ENCODE results near the gene NHP2.
"Not testable (repeated sequence)": the region's sequence is repeated elsewhere in the genome, so short reads cannot be mapped to it uniquely, and the experiment has no call there.

The NHP2 gene

DNA sequence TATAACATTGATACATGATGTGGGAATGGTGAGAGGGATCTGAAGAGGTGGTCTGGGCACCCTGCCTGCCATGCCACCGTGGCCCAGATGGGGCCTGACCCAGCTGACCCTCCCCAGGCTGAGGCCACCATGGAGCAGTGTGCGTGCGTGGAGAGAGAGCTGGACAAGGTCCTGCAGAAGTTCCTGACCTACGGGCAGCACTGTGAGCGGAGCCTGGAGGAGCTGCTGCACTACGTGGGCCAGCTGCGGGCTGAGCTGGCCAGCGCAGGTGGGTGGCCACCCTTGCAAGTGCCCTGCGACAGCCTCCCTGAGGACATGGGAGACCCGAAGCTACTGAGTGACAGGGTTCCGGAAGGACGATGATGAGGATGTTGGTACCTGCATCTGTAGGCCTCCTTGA is 15.7 kb downstream of the NHP2 start:
- Histone ChIP-seq H3K36me3 (ENCODE audit: insufficient read depth, low read length) (peaks cover 47% of the 10 kb centered on the region), H2AFZ (ENCODE audit: low read depth, low read length) (no peak overlapping the region), H3K4me1 (ENCODE audit: insufficient read depth, low read length) (no peaks in the 10 kb centered on the region), H3K9me3 (ENCODE audit: low read length) (no peaks in the 10 kb centered on the region), H3K27me3 (ENCODE audit: insufficient read depth, low read length) (no peaks in the 10 kb centered on the region), H3K4me3 (ENCODE audit: low read length) (no peak overlapping the region)

DNA sequence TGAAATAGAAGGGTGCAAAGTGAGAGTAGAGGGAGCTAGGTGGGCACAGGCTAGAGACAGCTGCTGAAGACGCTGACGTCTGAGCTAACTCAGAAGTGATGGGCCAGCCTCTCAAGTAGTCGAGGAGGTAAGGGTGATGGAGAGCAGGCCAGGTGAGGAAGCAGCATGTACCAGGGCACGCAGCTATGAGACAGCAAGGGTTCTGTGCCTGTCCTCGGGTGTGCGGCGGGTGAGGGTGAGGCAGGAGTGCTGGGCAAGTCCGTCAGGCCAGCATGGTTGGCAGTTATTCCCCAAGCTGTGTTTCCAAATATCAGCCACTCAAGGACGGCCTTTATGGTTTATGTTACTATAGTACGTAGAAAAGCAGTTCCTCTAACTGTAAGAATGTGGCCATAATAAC is 16.7 kb downstream of the NHP2 start:
- H3K4me3 ChIP-seq (ENCODE audit: low read length): no peak overlapping the region
- H3K36me3 ChIP-seq (ENCODE audit: insufficient read depth, low read length): peaks cover 40% of the 10 kb centered on the region
- no peaks in the 10 kb centered on the region for H3K9me3 ChIP-seq (ENCODE audit: low read length)
- no peaks in the 10 kb centered on the region for H3K4me1 ChIP-seq (ENCODE audit: insufficient read depth, low read length)
- H3K27me3 ChIP-seq (ENCODE audit: insufficient read depth, low read length): no peaks in the 10 kb centered on the region
- H2AFZ ChIP-seq (ENCODE audit: low read depth, low read length): no peak overlapping the region

DNA sequence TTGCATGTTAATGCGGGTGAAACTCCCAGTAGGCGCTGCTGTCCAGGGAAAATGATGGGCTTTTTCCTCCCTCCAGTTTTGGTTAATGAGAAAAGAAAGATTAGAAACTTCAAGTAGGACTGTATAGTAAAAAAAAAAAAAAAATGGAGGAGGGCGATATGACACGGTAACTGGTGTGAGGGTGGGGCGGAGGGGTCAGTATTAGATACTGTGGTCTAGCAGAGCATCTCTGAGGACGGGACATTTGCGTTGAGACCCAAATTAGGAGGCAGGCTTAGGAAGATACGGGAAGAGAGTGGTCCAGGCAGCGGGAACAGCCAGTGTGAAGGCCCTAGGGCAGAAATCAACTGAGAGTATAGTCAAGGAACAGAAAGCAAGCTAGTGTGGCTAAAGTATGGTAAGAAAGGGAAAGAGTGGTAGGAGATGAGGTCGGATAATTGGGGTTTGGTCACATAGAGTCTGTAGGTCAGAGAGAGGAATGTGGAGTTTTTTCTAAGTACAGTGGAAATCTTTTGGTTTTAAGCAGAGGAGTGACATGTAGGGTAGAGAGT is 22.2 kb downstream of the NHP2 start:
- H3K9me3 ChIP-seq (ENCODE audit: low read length): no peaks in the 10 kb centered on the region
- H3K4me3 ChIP-seq (ENCODE audit: low read length): peak overlapping the region; percentile 97
- H2AFZ ChIP-seq (ENCODE audit: low read depth, low read length): no peak overlapping the region
- peaks cover 23% of the 10 kb centered on the region for H3K36me3 ChIP-seq (ENCODE audit: insufficient read depth, low read length)
- peaks cover 8% of the 10 kb centered on the region for H3K4me1 ChIP-seq (ENCODE audit: insufficient read depth, low read length)
- no peaks in the 10 kb centered on the region for H3K27me3 ChIP-seq (ENCODE audit: insufficient read depth, low read length)

DNA sequence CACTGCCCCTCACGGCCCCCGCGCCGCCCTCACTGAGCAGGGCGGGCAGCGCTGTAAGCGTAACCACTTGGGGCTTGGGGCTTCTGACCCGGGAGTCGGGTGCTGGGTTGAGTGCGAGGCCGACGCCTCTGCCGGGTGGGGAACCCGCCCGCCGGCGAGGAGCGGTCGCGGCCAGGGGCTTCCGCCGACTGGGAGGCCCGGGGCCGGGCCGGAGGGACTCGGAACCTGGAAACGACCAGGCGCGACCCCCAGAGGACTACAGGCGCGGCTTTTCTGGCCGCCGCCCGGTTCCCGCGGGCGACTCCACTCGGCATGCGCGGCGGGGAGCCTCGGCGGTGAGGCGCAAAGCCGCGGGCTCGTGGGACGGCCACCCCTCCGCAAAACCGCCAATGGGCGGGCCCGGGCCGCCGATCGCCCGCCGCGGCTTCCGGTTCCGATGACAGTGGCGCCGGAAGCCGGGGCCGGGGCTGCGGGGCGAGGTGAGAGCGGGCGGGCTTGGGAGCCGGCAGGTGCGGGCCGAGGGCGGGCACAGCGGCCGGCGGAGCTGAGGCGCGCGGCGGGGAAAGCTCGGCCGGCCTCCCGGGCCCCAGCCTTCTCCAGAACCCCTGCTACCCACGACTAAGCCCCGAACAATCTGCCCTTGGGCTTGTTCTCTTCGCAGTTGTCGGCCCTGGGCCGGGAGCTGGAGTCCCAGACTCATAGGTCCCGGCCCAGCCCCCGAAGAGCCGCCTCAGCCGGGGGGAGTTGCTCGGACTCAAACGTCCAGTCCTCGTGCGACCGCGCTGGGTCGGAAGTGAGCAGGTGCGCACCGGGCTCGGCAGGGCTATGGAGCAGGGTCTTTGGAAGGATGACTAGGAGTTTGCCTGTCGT is 22.9 kb downstream of the NHP2 start, which contains the start of gene RMND5B:
Gene RMND5B, plus strand, starts transcription at position 439 of the 870 bp plus-strand sequence. CDS start 7,106 bp downstream, outside the sequence.
- Histone ChIP-seq H3K4me1 (ENCODE audit: insufficient read depth, low read length) (peaks cover 12% of the 10 kb centered on the region), H3K36me3 (ENCODE audit: insufficient read depth, low read length) (peaks cover 16% of the 10 kb centered on the region), H3K4me3 (ENCODE audit: low read length) (peak within 1 kb of the TSS; percentile 97), H2AFZ (ENCODE audit: low read depth, low read length) (peak within 1 kb of the TSS; percentile 97), H3K9me3 (ENCODE audit: low read length) (no peaks in the 10 kb centered on the region), H3K27me3 (ENCODE audit: insufficient read depth, low read length) (no peaks in the 10 kb centered on the region)

DNA sequence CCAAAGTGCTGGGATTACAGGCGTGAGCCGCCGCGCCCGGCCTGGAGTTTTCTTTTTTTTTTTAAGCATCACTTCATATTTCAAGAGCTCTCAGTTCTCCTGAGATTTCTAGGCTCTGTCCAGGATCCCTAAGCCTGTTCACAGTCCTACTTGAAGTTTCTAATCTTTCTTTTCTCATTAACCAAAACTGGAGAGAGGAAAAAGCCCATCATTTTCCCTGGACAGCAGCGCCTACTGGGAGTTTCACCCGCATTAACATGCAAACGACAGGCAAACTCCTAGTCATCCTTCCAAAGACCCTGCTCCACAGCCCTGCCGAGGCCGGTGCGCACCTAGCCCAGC is 23.5 kb downstream of the NHP2 start:
- H3K27me3 ChIP-seq (ENCODE audit: insufficient read depth, low read length); H3K9me3 ChIP-seq (ENCODE audit: low read length): not testable (repeated sequence)
- Histone ChIP-seq H3K36me3 (ENCODE audit: insufficient read depth, low read length) (peaks cover 10% of the 10 kb centered on the region), H3K4me1 (ENCODE audit: insufficient read depth, low read length) (peaks cover 12% of the 10 kb centered on the region), H2AFZ (ENCODE audit: low read depth, low read length) (peak overlapping the region; percentile 97), H3K4me3 (ENCODE audit: low read length) (peak overlapping the region; percentile 97)

DNA sequence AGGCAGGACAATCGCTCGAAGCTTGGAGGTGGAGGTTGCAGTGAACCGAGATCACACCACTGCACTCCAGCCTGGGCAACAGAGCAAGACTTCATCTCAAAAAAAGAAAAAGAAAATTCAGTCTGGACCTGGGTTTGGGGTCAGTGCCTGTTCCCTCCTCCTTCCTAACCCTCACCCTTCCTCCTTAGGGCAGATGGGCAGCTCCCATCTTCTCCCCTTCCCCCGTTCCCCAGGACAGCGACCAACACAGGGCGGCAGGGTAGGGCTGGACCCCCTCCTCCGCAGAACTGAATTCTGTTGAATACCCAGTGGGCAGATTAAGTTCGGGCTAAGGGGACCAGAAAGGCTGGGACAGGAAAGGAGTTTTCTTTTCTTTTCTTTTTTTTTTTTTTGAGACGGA is 24.4 kb downstream of the NHP2 start:
- H2AFZ ChIP-seq (ENCODE audit: low read depth, low read length): no peak overlapping the region
- peaks cover 12% of the 10 kb centered on the region for H3K4me1 ChIP-seq (ENCODE audit: insufficient read depth, low read length)
- no peak overlapping the region for H3K4me3 ChIP-seq (ENCODE audit: low read length)
- H3K9me3 ChIP-seq (ENCODE audit: low read length): no peaks in the 10 kb centered on the region
- H3K36me3 ChIP-seq (ENCODE audit: insufficient read depth, low read length): peaks cover 9% of the 10 kb centered on the region
- H3K27me3 ChIP-seq (ENCODE audit: insufficient read depth, low read length): no peaks in the 10 kb centered on the region

DNA sequence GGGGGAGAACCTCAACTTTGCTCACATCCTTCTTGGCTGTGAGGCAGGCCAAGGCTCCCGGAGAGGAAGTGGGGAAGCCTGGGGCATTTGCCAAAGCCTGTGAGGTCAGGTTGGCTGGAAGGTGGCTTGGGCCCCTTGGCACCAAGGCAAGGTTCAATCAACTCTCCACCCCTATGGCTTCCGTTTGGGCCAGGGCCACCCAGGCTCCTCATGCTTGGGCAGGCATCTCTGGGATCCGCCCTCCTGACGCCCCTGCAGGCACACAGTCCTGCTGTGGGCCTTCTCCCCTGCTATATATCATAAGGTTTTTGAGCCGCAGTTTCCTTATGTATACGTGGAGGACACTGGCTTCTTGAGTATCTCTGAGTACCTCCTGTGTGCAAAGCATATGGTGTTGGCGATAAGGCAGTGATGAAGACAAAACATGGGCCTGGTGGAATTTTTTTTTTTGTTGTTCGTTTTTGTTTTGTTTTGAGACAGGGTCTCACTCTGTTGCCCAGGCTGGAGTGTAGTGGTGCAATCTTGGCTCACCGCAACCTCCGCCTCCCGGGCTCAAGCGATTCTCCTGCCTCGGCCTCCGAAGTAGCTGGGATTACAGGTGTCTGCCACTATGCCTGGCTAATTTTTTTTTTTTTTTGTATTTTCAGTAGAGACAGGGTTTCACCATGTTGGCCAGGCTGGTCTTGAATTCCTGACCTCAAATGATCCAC is 26.2 kb downstream of the NHP2 start:
- not testable (repeated sequence) for H3K27me3 ChIP-seq (ENCODE audit: insufficient read depth, low read length); H3K9me3 ChIP-seq (ENCODE audit: low read length); H3K36me3 ChIP-seq (ENCODE audit: insufficient read depth, low read length); H3K4me3 ChIP-seq (ENCODE audit: low read length); H2AFZ ChIP-seq (ENCODE audit: low read depth, low read length)
- peaks cover 12% of the 10 kb centered on the region for H3K4me1 ChIP-seq (ENCODE audit: insufficient read depth, low read length)

DNA sequence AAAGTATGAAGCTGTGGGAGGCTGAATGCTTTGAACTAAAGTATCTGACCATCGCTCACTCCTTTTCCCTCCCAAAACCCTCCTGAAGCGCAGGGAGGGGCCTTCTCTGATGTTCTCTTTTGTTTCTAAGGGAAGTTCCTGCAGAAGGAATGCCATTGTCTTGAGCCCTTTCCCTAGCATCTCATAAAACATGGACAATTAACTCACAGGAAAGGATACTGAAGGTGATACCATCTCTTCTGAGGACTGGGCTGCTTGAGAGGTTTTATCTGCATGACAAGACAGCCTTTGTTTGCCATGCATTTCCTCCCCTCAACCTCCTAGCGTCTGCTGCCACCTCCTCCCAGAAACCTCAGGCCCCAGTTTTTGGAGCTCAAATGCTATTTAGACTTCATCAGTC is 27.1 kb downstream of the NHP2 start:
- no peaks in the 10 kb centered on the region for H3K27me3 ChIP-seq (ENCODE audit: insufficient read depth, low read length)
- H2AFZ ChIP-seq (ENCODE audit: low read depth, low read length): no peak overlapping the region
- H3K4me1 ChIP-seq (ENCODE audit: insufficient read depth, low read length): peaks cover 7% of the 10 kb centered on the region
- H3K4me3 ChIP-seq (ENCODE audit: low read length): no peak overlapping the region
- H3K36me3 ChIP-seq (ENCODE audit: insufficient read depth, low read length): no peaks in the 10 kb centered on the region
- H3K9me3 ChIP-seq (ENCODE audit: low read length): no peaks in the 10 kb centered on the region

DNA sequence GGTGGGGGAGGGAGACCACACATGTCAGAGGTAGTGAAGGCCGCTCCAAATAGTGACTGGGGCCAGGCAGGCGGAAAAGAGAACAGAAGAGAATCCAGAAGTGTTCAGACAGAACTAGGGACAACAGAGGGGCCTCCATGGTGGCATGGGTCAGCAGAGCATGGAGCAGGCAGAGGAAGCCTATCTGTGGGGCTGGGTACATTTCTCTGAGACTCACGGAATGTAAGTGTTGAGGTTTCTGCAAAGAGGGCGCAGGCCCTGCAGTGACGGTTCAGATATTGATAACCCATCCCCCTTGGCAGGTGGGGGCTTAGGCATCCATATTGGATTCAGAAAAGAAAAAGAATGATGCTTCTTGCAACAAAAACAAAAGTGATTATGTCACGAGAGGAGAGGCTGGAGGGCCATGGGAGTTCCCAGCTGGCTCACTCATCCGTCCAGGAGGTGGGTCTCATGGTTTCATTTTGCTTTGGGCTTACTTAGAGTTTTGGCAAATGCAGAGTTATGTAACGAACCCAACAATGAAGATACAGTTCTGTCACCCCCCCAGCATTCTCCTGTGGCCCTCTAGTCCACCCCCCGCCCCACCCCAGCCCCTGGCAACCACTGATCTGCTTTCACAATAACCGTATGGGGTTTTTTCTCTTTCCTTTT is 28.3 kb downstream of the NHP2 start:
- no peaks in the 10 kb centered on the region for H3K27me3 ChIP-seq (ENCODE audit: insufficient read depth, low read length)

DNA sequence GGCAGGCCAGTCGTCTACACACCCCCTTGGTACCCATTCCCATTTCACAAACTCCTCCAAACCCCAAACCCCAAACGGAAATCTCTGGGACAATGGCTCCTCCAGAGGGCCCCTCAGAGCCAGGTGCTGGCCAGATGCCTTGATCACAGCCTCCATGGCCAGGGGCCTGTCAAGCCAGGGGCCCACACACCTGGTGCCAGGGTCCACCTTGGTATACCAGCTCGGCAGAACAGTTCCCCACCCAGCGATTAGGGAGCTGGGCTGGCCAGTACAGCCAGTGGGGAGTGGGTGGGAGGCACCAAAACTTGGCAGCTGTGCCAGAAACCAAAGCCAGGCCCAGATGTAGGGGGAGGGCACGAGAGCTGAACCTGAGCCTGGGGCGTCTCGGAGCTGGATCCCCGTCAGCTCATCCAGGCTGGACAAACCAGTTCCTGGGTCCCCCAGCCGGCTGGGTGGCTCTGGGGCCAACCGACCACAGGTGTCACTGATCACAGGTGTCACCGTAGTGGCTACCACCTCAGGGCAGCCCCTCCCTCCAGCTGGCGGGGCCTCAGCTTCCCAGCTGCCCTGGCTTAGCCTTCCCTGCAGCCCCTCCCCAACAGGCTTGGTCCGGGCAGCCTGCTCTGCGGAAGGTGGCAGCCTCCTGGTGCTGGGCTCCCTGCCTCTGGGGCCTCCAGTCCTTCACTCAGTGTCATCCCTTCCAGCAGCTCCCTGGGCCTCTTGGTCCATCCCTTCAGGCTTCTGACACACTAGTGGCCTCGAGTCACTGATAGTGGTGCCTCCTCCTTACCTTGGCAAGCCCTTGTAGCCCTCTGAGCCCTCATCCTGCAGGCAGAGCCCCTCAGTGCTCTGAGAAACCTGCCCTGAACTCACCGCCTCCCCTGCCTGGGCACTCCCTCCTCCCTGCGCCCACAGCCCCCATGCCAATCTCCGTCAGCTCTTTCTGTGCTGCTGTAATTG is 29.4 kb downstream of the NHP2 start:
- H3K27me3 ChIP-seq (ENCODE audit: insufficient read depth, low read length): no peaks in the 10 kb centered on the region
- no peaks in the 10 kb centered on the region for H3K9me3 ChIP-seq (ENCODE audit: low read length)
- peaks cover 6% of the 10 kb centered on the region for H3K4me1 ChIP-seq (ENCODE audit: insufficient read depth, low read length)
- H2AFZ ChIP-seq (ENCODE audit: low read depth, low read length): no peak overlapping the region
- no peaks in the 10 kb centered on the region for H3K36me3 ChIP-seq (ENCODE audit: insufficient read depth, low read length)
- no peak overlapping the region for H3K4me3 ChIP-seq (ENCODE audit: low read length)

More for the DNA sequence above, 28.3 kb downstream of the NHP2 start:
- Histone ChIP-seq H2AFZ (ENCODE audit: low read depth, low read length) (no peak overlapping the region), H3K4me3 (ENCODE audit: low read length) (no peak overlapping the region), H3K36me3 (ENCODE audit: insufficient read depth, low read length) (no peaks in the 10 kb centered on the region), H3K9me3 (ENCODE audit: low read length) (no peaks in the 10 kb centered on the region), H3K4me1 (ENCODE audit: insufficient read depth, low read length) (peaks cover 6% of the 10 kb centered on the region)

DNA sequence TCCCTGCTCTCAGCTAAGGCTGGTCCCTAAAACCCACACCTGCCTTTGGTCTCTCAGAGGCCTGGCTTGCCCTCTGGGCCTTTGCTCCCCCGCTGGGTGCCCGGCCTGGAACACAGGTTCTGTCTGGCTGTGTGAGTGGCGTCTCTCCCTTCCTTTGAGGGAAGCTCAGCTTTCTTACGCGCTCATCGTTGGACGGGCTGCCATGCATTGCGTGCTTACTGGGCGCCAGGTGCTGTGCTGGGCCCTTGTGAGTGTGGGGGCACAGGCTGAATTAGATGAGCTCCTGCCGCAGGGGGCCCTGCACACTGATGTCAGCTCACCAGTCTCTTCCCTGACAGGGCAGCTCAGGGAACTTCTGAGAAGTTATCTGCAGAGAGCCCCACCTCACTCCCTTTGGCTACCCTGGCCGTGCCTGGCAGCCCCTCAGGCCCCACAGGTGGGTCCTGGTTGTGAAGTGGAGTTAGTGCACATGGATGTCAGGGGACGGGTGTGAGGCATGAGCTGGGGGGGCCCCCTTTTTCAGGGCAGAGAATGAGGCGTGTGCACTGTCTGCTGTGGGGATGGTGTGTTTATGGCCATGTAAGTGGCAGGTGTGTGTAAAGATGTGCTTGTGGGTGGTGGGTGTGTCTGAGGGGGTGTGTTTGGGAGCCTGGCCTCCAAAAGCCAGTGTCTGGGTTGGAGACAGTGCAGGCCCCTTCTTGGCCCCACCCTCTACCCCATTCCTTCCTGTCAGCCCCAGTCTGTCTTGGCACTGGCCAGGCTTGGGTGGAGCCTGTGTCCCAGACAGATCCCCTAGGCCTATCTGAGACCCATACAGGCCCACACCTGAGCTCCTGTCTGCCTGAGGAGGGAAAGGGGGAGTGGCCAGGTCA is 30.4 kb downstream of the NHP2 start:
- Histone ChIP-seq H3K4me1 (ENCODE audit: insufficient read depth, low read length) (peaks cover 6% of the 10 kb centered on the region), H3K36me3 (ENCODE audit: insufficient read depth, low read length) (no peaks in the 10 kb centered on the region)

More for the DNA sequence above, 30.4 kb downstream of the NHP2 start:
- H3K27me3 ChIP-seq (ENCODE audit: insufficient read depth, low read length): no peaks in the 10 kb centered on the region
- H3K9me3 ChIP-seq (ENCODE audit: low read length): no peaks in the 10 kb centered on the region
- no peak overlapping the region for H3K4me3 ChIP-seq (ENCODE audit: low read length)
- no peak overlapping the region for H2AFZ ChIP-seq (ENCODE audit: low read depth, low read length)

All from neuron (in vitro differentiated cells).